ENCODE measurements around the gene TMEM214. TPM values are rescaled to one million over a fixed set of nuclear protein-coding genes. Genes with fewer than 3 reads are reported as not detected.

The TMEM214 gene
- total RNA-seq, 1 experiment from 2014 or later: 77.8 TPM

- intact Hi-C loops (cut with micrococcal nuclease; ENCODE audit: unreplicated experiment): no loop called here
- TF ChIP-seq CTCF (IDR thresholded peaks at IDR 0.05) (no peak), POLR2AphosphoS5 (IDR thresholded peaks at IDR 0.05; ENCODE audit: low read depth, low read length) (no peak), TCF7L2 (IDR thresholded peaks at IDR 0.05; ENCODE audit: low read depth, low read length) (no peak), REST (IDR thresholded peaks at IDR 0.05; ENCODE audit: insufficient read depth in 1 of 2, low read depth in 2 of 2, low read length in 1 of 2) (no peak), SIN3A (IDR thresholded peaks at IDR 0.05; ENCODE audit: borderline replicate concordance, insufficient read depth, low read depth, low read length) (no peak)
- ChIA-PET CTCF (no interaction called here), POLR2A (no interaction called here)
- Histone ChIP-seq H3K4me1 (ENCODE audit: control insufficient read depth, insufficient read depth, low read length) (peaks cover 4% of the 10 kb centered on the region), H3K4me3 (ENCODE audit: low read depth in 2 of 2, low read length in 2 of 2) (no peak overlapping the region), H3K27ac (ENCODE audit: low read length) (no peak overlapping the region), H3K36me3 (ENCODE audit: control insufficient read depth, insufficient read depth, low read length) (peaks cover 8% of the 10 kb centered on the region), H3K27me3 (ENCODE audit: control insufficient read depth, insufficient read depth, low read length) (no peaks in the 10 kb centered on the region), H3K9me3 (ENCODE audit: control insufficient read depth, insufficient read depth, low read depth, low read length) (no peaks in the 10 kb centered on the region)
- in situ Hi-C loops (cut with HindIII; ENCODE audit: low pct_unique_long_range_greater_than_20kb, low sequenced_read_pairs): no loop called here
- ATAC-seq (no peak), DNase-seq (ENCODE audit: low read depth, low spot score) (no peak)
- BruUV-seq (replicated peaks): no TSS peak
Observed at GRCh38 chr2:27038631-27039339, 6.0 kb downstream of the TMEM214 start.

- Histone ChIP-seq H3K9me3 (ENCODE audit: control insufficient read depth, insufficient read depth, low read depth, low read length) (no peaks in the 10 kb centered on the region), H3K4me1 (ENCODE audit: control insufficient read depth, insufficient read depth, low read length) (no peaks in the 10 kb centered on the region), H3K27ac (ENCODE audit: low read length) (no peak overlapping the region), H3K36me3 (ENCODE audit: control insufficient read depth, insufficient read depth, low read length) (peaks cover 8% of the 10 kb centered on the region), H3K4me3 (ENCODE audit: low read depth in 2 of 2, low read length in 2 of 2) (no peak overlapping the region), H3K27me3 (ENCODE audit: control insufficient read depth, insufficient read depth, low read length) (no peaks in the 10 kb centered on the region)
- intact Hi-C loops (cut with micrococcal nuclease; ENCODE audit: unreplicated experiment) (no loop called here), in situ Hi-C loops (cut with HindIII; ENCODE audit: low pct_unique_long_range_greater_than_20kb, low sequenced_read_pairs) (no loop called here)
- DNase-seq (ENCODE audit: low read depth, low spot score): no peak
- ChIA-PET CTCF (no interaction called here), POLR2A (no interaction called here)
- TF ChIP-seq REST (IDR thresholded peaks at IDR 0.05; ENCODE audit: insufficient read depth in 1 of 2, low read depth in 2 of 2, low read length in 1 of 2) (no peak), POLR2AphosphoS5 (IDR thresholded peaks at IDR 0.05; ENCODE audit: low read depth, low read length) (no peak), SIN3A (IDR thresholded peaks at IDR 0.05; ENCODE audit: borderline replicate concordance, insufficient read depth, low read depth, low read length) (no peak), CTCF (IDR thresholded peaks at IDR 0.05) (no peak), TCF7L2 (IDR thresholded peaks at IDR 0.05; ENCODE audit: low read depth, low read length) (no peak)
- no TSS peak for BruUV-seq (replicated peaks)
- ATAC-seq: no peak
Observed at GRCh38 chr2:27039426-27039825, 6.7 kb downstream of the TMEM214 start.
